ENCODE data around the gene CASP8. TPM values are rescaled to one million over a fixed set of nuclear protein-coding genes. Genes with fewer than 3 reads are reported as not detected.

Gene CASP8
- polyA plus RNA-seq, 1 donor from 2014 or later = not detected

DNA sequence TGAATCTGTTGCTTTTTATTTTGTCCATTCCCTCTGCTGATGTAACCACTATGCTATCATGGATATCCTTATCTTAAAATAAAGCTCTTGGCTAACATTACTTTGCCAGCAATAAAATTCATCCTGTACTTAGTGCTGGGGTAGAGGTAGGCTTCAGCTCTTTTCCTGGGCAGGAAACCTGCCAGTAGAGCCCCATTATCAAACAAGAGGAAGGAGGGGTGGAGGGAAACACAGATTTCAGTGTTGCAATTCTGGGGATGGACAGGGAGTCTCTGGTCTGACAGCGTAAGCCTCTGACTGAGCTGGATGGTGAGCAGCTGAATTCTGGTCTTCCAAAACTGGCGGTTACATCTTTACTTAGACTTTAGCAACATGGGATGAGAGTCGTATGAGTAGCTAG is 47.5 kb downstream of the CASP8 start:
- Histone ChIP-seq H3K4me3 (ENCODE audit: low read length) (no peak overlapping the region), H3K27ac (ENCODE audit: low read length) (no peak overlapping the region), H3K79me2 (replicated peaks; ENCODE audit: insufficient read depth, low read length) (no peaks in the 10 kb centered on the region), H3F3A (ENCODE audit: insufficient read depth, low read length, poor library complexity, severe bottlenecking) (no peaks in the 10 kb centered on the region), H3K9me2 (ENCODE audit: insufficient read depth, low read length) (no peaks in the 10 kb centered on the region), H3K36me3 (ENCODE audit: insufficient read depth, low read length) (no peaks in the 10 kb centered on the region), H4K20me1 (ENCODE audit: insufficient read depth) (no peaks in the 10 kb centered on the region), H3K4me2 (ENCODE audit: low read length) (no peak overlapping the region), H2AFZ (ENCODE audit: low read depth, low read length) (no peak overlapping the region), H3K9me3 (ENCODE audit: low read length) (no peaks in the 10 kb centered on the region), H3K9ac (ENCODE audit: low read length) (no peak overlapping the region), H3K27me3 (ENCODE audit: insufficient read depth, low read depth, low read length) (no peaks in the 10 kb centered on the region)
- TF ChIP-seq MXI1 (conservative IDR thresholded peaks at IDR 0.05; ENCODE audit: poor library complexity, severe bottlenecking) (no peak), TAF1 (IDR thresholded peaks at IDR 0.05; ENCODE audit: low read depth) (no peak), EP300 (conservative IDR thresholded peaks at IDR 0.05; ENCODE audit: poor library complexity, severe bottlenecking) (no peak), POLR2AphosphoS5 (IDR thresholded peaks at IDR 0.05) (no peak), SMC3 (conservative IDR thresholded peaks at IDR 0.05; ENCODE audit: poor library complexity) (no peak), RAD21 (conservative IDR thresholded peaks at IDR 0.05) (no peak), EZH2 (IDR thresholded peaks at IDR 0.05; ENCODE audit: borderline replicate concordance, insufficient read depth, low read length, poor library complexity, severe bottlenecking) (no peak)
- TF ChIP-seq, protein P1, sequence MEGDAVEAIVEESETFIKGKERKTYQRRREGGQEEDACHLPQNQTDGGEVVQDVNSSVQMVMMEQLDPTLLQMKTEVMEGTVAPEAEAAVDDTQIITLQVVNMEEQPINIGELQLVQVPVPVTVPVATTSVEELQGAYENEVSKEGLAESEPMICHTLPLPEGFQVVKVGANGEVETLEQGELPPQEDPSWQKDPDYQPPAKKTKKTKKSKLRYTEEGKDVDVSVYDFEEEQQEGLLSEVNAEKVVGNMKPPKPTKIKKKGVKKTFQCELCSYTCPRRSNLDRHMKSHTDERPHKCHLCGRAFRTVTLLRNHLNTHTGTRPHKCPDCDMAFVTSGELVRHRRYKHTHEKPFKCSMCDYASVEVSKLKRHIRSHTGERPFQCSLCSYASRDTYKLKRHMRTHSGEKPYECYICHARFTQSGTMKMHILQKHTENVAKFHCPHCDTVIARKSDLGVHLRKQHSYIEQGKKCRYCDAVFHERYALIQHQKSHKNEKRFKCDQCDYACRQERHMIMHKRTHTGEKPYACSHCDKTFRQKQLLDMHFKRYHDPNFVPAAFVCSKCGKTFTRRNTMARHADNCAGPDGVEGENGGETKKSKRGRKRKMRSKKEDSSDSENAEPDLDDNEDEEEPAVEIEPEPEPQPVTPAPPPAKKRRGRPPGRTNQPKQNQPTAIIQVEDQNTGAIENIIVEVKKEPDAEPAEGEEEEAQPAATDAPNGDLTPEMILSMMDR (IDR thresholded peaks at IDR 0.05; ENCODE audit: poor library complexity, severe bottlenecking) = no peak
- TF ChIP-seq, protein P2, sequence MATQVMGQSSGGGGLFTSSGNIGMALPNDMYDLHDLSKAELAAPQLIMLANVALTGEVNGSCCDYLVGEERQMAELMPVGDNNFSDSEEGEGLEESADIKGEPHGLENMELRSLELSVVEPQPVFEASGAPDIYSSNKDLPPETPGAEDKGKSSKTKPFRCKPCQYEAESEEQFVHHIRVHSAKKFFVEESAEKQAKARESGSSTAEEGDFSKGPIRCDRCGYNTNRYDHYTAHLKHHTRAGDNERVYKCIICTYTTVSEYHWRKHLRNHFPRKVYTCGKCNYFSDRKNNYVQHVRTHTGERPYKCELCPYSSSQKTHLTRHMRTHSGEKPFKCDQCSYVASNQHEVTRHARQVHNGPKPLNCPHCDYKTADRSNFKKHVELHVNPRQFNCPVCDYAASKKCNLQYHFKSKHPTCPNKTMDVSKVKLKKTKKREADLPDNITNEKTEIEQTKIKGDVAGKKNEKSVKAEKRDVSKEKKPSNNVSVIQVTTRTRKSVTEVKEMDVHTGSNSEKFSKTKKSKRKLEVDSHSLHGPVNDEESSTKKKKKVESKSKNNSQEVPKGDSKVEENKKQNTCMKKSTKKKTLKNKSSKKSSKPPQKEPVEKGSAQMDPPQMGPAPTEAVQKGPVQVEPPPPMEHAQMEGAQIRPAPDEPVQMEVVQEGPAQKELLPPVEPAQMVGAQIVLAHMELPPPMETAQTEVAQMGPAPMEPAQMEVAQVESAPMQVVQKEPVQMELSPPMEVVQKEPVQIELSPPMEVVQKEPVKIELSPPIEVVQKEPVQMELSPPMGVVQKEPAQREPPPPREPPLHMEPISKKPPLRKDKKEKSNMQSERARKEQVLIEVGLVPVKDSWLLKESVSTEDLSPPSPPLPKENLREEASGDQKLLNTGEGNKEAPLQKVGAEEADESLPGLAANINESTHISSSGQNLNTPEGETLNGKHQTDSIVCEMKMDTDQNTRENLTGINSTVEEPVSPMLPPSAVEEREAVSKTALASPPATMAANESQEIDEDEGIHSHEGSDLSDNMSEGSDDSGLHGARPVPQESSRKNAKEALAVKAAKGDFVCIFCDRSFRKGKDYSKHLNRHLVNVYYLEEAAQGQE (IDR thresholded peaks at IDR 0.05; ENCODE audit: borderline replicate concordance) = no peak

DNA sequence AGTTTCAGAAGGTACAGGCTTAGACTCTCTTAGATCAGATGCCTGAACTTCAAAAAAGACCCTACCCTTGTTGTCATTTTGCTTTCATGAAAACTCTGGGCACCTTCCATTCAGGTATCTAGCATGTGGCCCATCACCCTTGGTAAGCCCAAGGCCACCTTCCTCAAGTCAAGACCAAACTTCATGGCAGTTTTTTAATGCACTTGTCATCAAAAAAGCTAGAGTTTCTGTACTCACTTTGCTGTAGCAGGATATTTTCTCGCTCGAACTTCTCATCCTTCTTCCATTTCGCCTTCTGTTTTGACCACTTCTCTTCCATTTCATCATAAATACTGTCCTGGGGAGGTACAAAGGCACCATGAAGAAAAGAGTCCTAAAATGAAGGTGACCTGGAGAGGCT is 48.6 kb downstream of the CASP8 start:
- Histone ChIP-seq H3K9me3 (ENCODE audit: low read length) (no peaks in the 10 kb centered on the region), H3F3A (ENCODE audit: insufficient read depth, low read length, poor library complexity, severe bottlenecking) (no peaks in the 10 kb centered on the region), H2AFZ (ENCODE audit: low read depth, low read length) (no peak overlapping the region), H3K27ac (ENCODE audit: low read length) (no peak overlapping the region), H3K79me2 (replicated peaks; ENCODE audit: insufficient read depth, low read length) (no peaks in the 10 kb centered on the region), H3K27me3 (ENCODE audit: insufficient read depth, low read depth, low read length) (no peaks in the 10 kb centered on the region), H3K4me3 (ENCODE audit: low read length) (no peak overlapping the region), H3K4me2 (ENCODE audit: low read length) (no peak overlapping the region), H3K9ac (ENCODE audit: low read length) (no peak overlapping the region), H3K36me3 (ENCODE audit: insufficient read depth, low read length) (no peaks in the 10 kb centered on the region), H3K9me2 (ENCODE audit: insufficient read depth, low read length) (no peaks in the 10 kb centered on the region), H4K20me1 (ENCODE audit: insufficient read depth) (no peaks in the 10 kb centered on the region)
- no peak for TF ChIP-seq RAD21 (conservative IDR thresholded peaks at IDR 0.05)
- TF ChIP-seq MXI1 (conservative IDR thresholded peaks at IDR 0.05; ENCODE audit: poor library complexity, severe bottlenecking) = no peak
- TF ChIP-seq, protein P2 (IDR thresholded peaks at IDR 0.05; ENCODE audit: borderline replicate concordance) = no peak
- TF ChIP-seq, protein P1 (IDR thresholded peaks at IDR 0.05; ENCODE audit: poor library complexity, severe bottlenecking) = no peak
- TF ChIP-seq SMC3 (conservative IDR thresholded peaks at IDR 0.05; ENCODE audit: poor library complexity) = no peak
- no peak for TF ChIP-seq EP300 (conservative IDR thresholded peaks at IDR 0.05; ENCODE audit: poor library complexity, severe bottlenecking)
- no peak for TF ChIP-seq EZH2 (IDR thresholded peaks at IDR 0.05; ENCODE audit: borderline replicate concordance, insufficient read depth, low read length, poor library complexity, severe bottlenecking)
- TF ChIP-seq POLR2AphosphoS5 (IDR thresholded peaks at IDR 0.05) = no peak
- no peak for TF ChIP-seq TAF1 (IDR thresholded peaks at IDR 0.05; ENCODE audit: low read depth)

All from neural cell (in vitro differentiated cells).